HG02798 (cell line): ENCODE data around the gene ADGRL2.

Experiments
- ATAC-seq: cut with Tn5 transposase; IDR thresholded peaks from one replicate; pipeline ENCODE4 v1.9.1; 2021; ENCODE audit warnings: mild to moderate bottlenecking; ENCODE audit not compliant: unreplicated experiment, poor library complexity

The ADGRL2 gene

GRCh38 chr1:81805537-81806431 lies 5.0 kb downstream of the ADGRL2 start:
- no peak for ATAC-seq

DNA sequence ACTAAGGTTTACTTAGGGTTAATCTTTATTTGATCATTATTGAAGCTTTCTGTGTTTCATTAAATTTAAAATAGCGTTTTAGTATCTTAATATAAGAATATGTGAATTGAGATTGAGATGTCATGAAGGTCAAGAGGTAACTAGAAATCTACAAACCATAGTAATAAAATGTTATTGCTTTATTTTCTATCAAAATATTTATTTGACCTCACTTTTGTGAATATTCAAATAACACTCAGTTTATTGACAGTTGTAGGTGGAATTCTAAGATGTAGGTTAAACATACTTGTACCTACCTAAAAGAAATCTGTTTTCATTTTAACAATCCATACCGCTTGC lies 5.7 kb downstream of the ADGRL2 start:
- no peak for ATAC-seq

DNA sequence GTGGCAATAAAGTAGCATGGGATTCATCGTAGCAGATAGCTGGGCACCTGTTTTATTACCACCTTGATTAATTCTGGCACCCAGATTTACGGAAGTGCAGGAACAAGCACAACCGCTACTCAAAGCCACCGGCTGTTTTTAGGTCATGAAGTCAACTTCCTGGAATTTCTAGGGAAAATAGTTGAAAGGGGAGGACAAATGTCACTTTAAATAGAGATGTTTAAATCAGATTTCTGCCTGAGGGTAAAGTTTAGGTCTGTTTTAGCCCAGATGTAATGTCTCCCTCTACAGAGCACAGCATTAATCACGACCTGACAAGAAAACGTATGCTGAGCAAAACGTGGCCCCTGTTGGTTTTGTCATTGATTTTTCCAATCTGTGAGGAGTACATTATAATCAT lies 8.0 kb downstream of the ADGRL2 start:
- ATAC-seq: no peak

DNA sequence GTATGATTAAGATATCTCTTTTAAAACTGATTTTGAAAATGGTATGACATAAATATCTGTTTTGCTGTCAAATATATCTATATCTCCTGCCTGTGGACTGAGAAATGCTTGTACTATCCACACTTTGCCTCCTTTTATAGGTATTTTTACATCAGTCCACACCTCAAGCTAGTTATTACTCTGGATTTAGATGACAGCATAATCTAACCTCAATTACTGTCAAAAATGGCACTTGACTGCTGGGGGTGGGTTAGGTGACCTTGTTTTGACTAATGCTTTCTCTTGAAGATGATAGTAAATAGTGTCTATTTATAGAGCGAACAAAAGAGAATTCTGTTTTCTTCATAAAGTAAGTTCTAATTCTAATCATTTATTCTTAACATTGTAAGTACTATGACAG lies 9.1 kb downstream of the ADGRL2 start:
- ATAC-seq: no peak

GRCh38 chr1:81811757-81812371 lies 11.1 kb downstream of the ADGRL2 start:
- no peak for ATAC-seq

- no peak for ATAC-seq
These were observed 12.0 kb downstream of the ADGRL2 start for GRCh38 chr1:81812712-81813111.

DNA sequence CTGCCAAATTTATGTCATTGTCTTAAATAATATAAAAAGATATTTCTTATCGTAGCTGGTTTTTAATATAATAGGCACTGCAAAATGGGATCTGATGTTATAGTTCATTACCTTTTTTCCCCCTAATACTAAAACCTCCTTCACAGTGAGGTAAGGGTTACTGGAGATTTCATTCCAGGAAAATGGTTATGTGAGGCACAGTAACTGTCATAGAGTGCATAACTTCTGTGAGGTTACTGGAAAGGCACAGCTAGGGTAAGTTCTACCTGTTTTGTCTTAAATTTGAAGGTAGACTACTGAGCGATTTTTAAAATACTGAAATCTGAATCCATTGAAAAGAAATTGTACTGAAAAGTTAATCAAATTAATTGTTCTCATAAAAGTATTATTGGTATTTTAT lies 13.0 kb downstream of the ADGRL2 start:
- no peak for ATAC-seq

GRCh38 chr1:81819613-81820012 lies 18.9 kb downstream of the ADGRL2 start:
- no peak for ATAC-seq

DNA sequence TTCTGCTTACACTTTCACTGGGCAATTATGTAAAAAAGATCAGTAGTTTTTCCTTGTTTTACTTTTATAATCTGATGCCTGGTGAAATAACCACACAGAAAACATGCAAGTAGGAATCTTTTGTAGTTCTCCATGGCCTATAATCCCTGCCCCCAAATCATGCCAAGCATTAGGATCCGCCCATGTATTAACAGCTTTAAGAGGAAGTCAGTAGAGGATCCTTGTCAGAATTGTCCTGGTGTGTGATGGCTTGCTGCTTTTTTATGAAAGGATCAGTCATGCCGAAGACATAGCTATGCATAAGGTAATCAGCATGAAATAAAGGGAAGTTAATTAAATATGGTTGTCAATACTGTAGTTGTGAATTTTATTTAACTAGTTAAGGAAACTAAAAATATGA lies 20.0 kb downstream of the ADGRL2 start:
- ATAC-seq: no peak

DNA sequence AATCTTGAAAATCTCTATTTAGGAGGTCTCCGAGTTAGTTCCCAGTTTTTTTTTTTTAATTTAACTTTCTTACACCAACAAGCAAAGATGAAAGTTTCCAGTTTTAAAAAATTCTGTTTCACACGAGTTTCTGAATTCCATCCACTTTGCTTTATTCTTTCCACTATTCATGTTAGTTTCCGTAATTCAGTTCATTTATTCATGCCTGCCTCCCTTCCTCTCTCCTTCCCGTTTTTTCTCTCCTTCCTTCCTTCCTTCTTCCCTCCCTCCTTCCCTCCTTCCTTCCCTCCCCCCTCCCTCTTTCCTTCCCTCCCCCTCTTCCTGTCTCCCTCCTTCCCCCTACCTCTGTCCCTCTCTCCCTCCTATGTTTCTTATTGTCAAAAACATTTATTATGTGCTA lies 22.3 kb downstream of the ADGRL2 start:
- no peak for ATAC-seq

- no peak for ATAC-seq
These were observed 24.0 kb downstream of the ADGRL2 start for GRCh38 chr1:81824759-81825158.

- ATAC-seq: no peak
These were observed 27.2 kb downstream of the ADGRL2 start for GRCh38 chr1:81827942-81828341.

- ATAC-seq: no peak
These were observed 31.8 kb downstream of the ADGRL2 start for GRCh38 chr1:81832573-81832972.

DNA sequence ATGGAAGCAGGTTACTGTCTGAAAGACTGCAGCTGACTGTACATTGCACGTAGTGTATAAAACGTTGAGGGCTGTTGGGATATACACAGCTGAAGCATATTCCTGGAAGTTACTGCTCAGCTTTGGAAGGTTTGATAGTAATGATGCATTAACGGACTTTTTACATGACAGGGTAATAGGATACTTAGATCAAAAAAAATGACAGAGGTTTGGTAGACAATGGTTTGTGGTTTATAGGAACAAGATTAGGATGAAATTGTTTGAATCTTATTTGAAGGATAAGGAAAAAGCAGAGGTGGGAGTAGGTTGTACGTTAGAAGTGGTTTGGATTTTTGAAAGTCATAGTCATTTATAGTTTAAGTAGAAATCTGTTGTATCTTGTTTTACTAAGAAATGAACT lies 33.0 kb downstream of the ADGRL2 start:
- ATAC-seq: no peak

DNA sequence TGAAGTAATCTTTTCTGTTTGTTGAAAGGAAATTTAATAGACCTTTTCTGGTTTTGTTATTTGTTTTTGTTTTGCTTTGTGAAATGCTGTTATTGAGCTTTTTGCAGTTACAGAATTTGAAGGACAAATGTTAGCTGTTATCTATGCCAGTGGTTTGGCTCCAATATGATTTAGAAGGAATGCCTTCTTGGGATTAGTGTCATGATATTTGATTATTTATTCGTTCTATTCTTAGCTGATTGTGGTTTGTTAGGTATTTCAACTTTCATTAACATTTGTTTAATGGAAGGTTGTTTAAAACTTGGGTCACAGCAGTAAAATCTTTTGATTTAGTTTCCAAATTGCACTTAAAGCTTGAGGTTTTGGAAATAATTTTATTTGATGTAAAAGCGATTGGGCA lies 33.5 kb downstream of the ADGRL2 start:
- ATAC-seq: no peak

- ATAC-seq: no peak
These were observed 34.4 kb downstream of the ADGRL2 start for GRCh38 chr1:81834921-81835698.

DNA sequence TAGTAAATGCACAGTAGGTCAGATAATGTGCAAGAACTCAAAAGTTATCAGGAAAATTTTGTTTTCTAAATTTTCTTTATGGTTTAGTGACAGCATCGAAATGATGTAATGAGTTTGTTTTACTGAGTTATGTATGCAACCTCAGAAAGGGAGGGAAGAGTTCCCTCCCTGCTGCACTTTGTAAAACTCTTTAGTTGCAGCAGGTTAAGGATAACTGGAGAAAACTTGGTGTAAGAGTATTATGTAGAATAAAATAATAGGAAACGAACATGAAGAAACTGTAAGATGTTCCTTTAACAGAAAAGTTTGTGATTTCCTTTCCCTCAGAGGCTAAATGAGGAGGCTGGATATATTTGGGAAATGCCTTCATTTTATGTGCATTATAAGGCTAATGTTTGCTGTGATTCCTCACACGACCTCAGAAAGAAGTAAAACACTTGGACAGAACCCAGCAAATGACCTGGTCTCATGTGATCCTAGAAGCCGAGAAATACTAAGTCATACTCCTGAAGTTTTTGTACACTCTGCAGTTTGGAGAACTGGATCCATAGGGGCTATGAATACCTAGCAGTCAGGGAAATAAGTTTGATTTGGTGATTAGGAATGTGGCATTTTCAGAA lies 35.4 kb downstream of the ADGRL2 start:
- ATAC-seq: no peak

DNA sequence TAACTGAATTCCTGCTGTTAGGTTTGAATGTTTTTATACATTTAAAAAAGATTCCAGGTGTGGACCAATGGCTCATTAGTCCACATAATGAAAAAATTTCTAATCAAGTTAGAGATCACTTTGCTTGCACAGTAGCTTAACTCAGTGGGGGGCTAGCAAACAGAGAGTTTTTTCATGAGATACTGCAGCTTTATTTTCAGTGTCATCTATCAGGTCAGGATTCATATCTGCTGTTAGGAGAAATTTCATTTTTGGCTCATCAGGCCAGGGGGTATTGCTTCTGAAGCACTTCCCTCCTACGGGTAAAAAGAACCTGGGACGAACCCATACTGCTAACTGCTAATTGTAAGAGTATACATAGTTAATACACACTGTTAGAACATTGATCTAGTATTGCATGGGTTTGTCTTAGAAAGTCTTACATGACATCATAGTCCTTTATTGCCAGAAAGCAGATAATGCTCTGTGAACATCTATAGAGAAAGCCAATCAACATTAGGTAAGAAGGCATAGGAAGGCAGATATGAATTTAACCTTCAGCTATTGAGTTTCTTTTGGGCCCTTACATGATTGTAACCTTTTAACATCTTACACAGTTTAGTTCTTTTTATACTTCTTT lies 38.0 kb downstream of the ADGRL2 start:
- no peak for ATAC-seq

DNA sequence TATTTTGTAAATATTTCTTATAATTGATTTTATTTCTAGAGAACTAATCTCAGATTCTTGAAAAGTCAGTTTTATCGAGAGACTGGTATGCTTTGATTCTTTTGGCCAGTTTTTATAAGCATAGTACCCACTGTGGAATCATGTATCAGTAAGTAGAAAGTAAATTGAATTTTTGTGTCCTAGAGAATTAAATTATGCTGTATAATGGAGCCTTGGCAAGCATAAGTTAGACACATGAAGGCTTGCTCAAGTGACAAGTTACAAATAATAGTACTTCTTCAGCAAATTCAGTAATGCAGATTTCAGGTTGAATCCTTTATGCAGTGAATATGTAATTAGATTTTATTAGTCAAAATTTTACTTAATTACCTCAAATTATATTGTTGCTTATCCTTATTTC lies 40.1 kb downstream of the ADGRL2 start:
- ATAC-seq: no peak

DNA sequence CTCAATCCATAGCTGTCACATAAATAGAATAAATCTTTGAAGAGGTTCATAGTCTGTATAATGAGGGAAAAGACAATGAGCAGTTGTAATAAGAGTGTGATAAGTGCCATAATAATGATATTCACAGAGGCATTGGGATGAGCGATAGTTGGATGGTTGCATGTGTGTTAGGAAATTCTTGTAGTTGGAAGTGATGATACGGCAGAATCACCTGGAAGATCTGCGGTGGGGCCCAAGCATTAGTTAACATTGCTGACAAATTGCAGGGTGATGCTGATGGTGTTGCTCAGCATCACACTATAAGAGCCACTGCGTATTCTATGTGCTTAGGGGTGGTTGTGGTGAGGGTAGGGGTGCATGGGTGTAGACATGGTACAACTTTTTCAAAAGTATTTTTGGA lies 41.1 kb downstream of the ADGRL2 start:
- ATAC-seq: no peak
